ENCODE results near the gene ST3GAL3.

The ST3GAL3 gene

GRCh38 chr1:43791243-43791642, 83.9 kb downstream of the ST3GAL3 start:
- TF ChIP-seq ZNF768 (tag by site-specific recombination; IDR thresholded peaks at IDR 0.05) (no peak), ZNF530 (tag by site-specific recombination; IDR thresholded peaks at IDR 0.05; ENCODE audit: low read depth) (no peak), ZNF48 (tag by site-specific recombination; IDR thresholded peaks at IDR 0.05) (no peak), ZBTB44 (tag by site-specific recombination; IDR thresholded peaks at IDR 0.05) (no peak), ZNF37A (tag by site-specific recombination; IDR thresholded peaks at IDR 0.05) (no peak), KLF17 (tag by site-specific recombination; IDR thresholded peaks at IDR 0.05) (no peak), ZNF121 (tag by site-specific recombination; IDR thresholded peaks at IDR 0.05) (no peak), ZBTB1 (tag by site-specific recombination; IDR thresholded peaks at IDR 0.05) (no peak), OVOL3 (tag by site-specific recombination; IDR thresholded peaks at IDR 0.05) (no peak), ZNF112 (tag by site-specific recombination; IDR thresholded peaks at IDR 0.05) (no peak), ATF2 (tag by site-specific recombination; IDR thresholded peaks at IDR 0.05; ENCODE audit: low read depth) (no peak), GLI4 (tag by site-specific recombination; IDR thresholded peaks at IDR 0.05) (no peak), IKZF3 (tag by site-specific recombination; IDR thresholded peaks at IDR 0.05) (no peak), ZNF510 (tag by site-specific recombination; IDR thresholded peaks at IDR 0.05; ENCODE audit: insufficient replicate concordance) (no peak), KLF10 (tag by site-specific recombination; IDR thresholded peaks at IDR 0.05) (no peak), ZFP69B (tag by site-specific recombination; IDR thresholded peaks at IDR 0.05) (no peak), ZNF335 (tag by site-specific recombination; conservative IDR thresholded peaks at IDR 0.05) (no peak), ZNF645 (tag by site-specific recombination; IDR thresholded peaks at IDR 0.05) (no peak), ZSCAN18 (tag by site-specific recombination; IDR thresholded peaks at IDR 0.05) (no peak), ZNF747 (tag by site-specific recombination; IDR thresholded peaks at IDR 0.05) (no peak)
- POLR2A ChIA-PET = no interaction called here
- Histone ChIP-seq H3K27ac (ENCODE audit: extremely low read depth, low read depth, low read length) (no peak overlapping the region), H3K4me1 (ENCODE audit: control insufficient read depth, insufficient read depth, low read length) (no peaks in the 10 kb centered on the region), H3K4me3 (ENCODE audit: low read depth, low read length) (no peak overlapping the region), H3K9me3 (ENCODE audit: control insufficient read depth, insufficient read depth, low read depth, low read length) (no peaks in the 10 kb centered on the region), H3K36me3 (ENCODE audit: control insufficient read depth in 2 of 2, insufficient read depth in 1 of 2, low read length in 2 of 2) (no peaks in the 10 kb centered on the region)
- CTCF ChIA-PET = no interaction called here

GRCh38 chr1:43796111-43796581, 88.8 kb downstream of the ST3GAL3 start:
- Histone ChIP-seq H3K27ac (ENCODE audit: extremely low read depth, low read depth, low read length) (no peak overlapping the region), H3K9me3 (ENCODE audit: control insufficient read depth, insufficient read depth, low read depth, low read length) (no peaks in the 10 kb centered on the region), H3K36me3 (ENCODE audit: control insufficient read depth in 2 of 2, insufficient read depth in 1 of 2, low read length in 2 of 2) (no peaks in the 10 kb centered on the region), H3K4me3 (ENCODE audit: low read depth, low read length) (no peak overlapping the region), H3K4me1 (ENCODE audit: control insufficient read depth, insufficient read depth, low read length) (no peaks in the 10 kb centered on the region)
- TF ChIP-seq WT1 (tag by site-specific recombination; IDR thresholded peaks at IDR 0.05) = no peak
- TF ChIP-seq ZNF223 (tag by site-specific recombination; IDR thresholded peaks at IDR 0.05) = no peak
- TF ChIP-seq ZBTB20 (tag by site-specific recombination; IDR thresholded peaks at IDR 0.05) = no peak
- TF ChIP-seq ZNF433 (tag by site-specific recombination; IDR thresholded peaks at IDR 0.05; ENCODE audit: low read depth) = no peak
- no peak for TF ChIP-seq KLF10 (tag by site-specific recombination; IDR thresholded peaks at IDR 0.05)
- no peak for TF ChIP-seq ZBTB7A (tag by site-specific recombination; IDR thresholded peaks at IDR 0.05; ENCODE audit: low read depth)
- no peak for TF ChIP-seq EGR2 (tag by site-specific recombination; IDR thresholded peaks at IDR 0.05; ENCODE audit: low read depth)
- TF ChIP-seq ZFP37 (tag by site-specific recombination; IDR thresholded peaks at IDR 0.05) = no peak
- TF ChIP-seq KLF8 (tag by site-specific recombination; IDR thresholded peaks at IDR 0.05) = no peak
- no peak for TF ChIP-seq YY1 (tag by site-specific recombination; IDR thresholded peaks at IDR 0.05)
- TF ChIP-seq PRDM1 (tag by site-specific recombination; IDR thresholded peaks at IDR 0.05) = no peak
- TF ChIP-seq ZNF248 (tag by site-specific recombination; IDR thresholded peaks at IDR 0.05) = no peak
- ChIA-PET CTCF (interaction anchor here (0.7 to 2.6 kb wide), 2 partner anchors 32 to 74 kb away, joined by 3 to 10 read pairs; no protein-coding TSS in a partner anchor), POLR2A (no interaction called here)
